Glutamatergic neuron (in vitro differentiated cells): ENCODE results near the gene CNTD1. TPM values are rescaled to one million over a fixed set of nuclear protein-coding genes. Genes with fewer than 3 reads are reported as not detected.

Experiments used
- DNase-seq: peaks from one replicate; pipeline ENCODE4 v3.0.0; 2022
- H3K27ac Mint-ChIP-seq: one replicate; pipeline ENCODE4 v1.8.0; 2020; ENCODE audit warnings: mild to moderate bottlenecking, mixed read lengths, inconsistent platforms; ENCODE audit not compliant: unreplicated experiment
- H3K27me3 Mint-ChIP-seq: one replicate; pipeline ENCODE4 v1.8.0; 2020; ENCODE audit warnings: mild to moderate bottlenecking, moderate library complexity, mixed read lengths, inconsistent platforms; ENCODE audit not compliant: unreplicated experiment
- H3K36me3 Mint-ChIP-seq: one replicate; pipeline ENCODE4 v1.8.0; 2020; ENCODE audit warnings: mild to moderate bottlenecking, mixed read lengths, inconsistent platforms; ENCODE audit not compliant: unreplicated experiment
- H3K4me1 Mint-ChIP-seq: one replicate; pipeline ENCODE4 v1.8.0; 2020; ENCODE audit warnings: mild to moderate bottlenecking, low read depth, mixed read lengths, inconsistent platforms; ENCODE audit not compliant: unreplicated experiment
- H3K4me3 Mint-ChIP-seq: one replicate; pipeline ENCODE4 v1.8.0; 2020; ENCODE audit warnings: mild to moderate bottlenecking, mixed read lengths, inconsistent platforms; ENCODE audit not compliant: unreplicated experiment
- H3K9me3 Mint-ChIP-seq: one replicate; pipeline ENCODE4 v1.8.0; 2020; ENCODE audit warnings: mild to moderate bottlenecking, moderate library complexity, mixed read lengths, inconsistent platforms; ENCODE audit not compliant: unreplicated experiment
- CTCF ChIP-seq: fragments of 200-600 bp; sonication (generic); IDR thresholded peaks from one replicate; pipeline ENCODE4 v1.5.0; 2021; ENCODE audit not compliant: partially characterized antibody, unreplicated experiment
- total RNA-seq: library from RNA; stranded (reverse); fragmentation: NEBNext Ultra II Directional; extraction: Animal tissue kit (Norgen Biotek cat#: 25700); gene quantifications from one replicate; pipeline ENCODE4 v1.2.1, GENCODE V29; 2021; ENCODE audit not compliant: unreplicated experiment

CNTD1 gene
- total RNA-seq, 1 donor from 2014 or later = not detected

DNA sequence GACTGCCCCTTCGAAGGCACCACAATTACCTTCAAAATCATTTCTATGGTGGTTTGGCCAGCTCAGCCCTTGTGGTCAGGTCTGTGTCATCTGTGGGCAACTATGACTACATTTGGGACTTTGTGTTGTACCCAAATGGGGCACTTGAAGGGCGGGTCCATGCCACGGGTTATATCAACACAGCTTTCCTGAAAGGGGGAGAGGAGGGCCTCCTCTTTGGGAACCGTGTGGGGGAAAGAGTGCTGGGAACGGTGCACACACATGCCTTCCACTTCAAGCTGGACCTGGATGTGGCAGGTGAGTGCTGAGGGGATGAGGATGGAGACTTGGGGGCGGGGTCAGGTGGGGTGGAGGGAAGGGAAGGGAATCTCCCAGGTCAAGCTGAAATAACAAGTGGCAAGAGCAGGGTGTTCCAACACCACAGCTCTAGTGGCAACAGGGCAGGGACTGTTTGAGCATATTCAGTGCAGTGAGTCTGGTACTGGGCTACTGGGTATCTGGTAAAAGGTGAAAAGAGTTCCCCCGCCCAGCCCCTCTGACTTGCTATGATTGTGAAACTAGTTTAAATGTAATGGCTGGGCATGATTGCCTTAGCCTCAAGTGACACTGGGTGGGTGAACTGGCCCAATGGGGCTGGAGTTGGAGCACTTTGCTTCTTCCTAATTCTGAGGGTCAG lies 47.4 kb downstream of the CNTD1 start:
- no peak overlapping the region for H3K4me3 Mint-ChIP-seq
- no peaks in the 10 kb centered on the region for H3K9me3 Mint-ChIP-seq
- no peaks in the 10 kb centered on the region for H3K4me1 Mint-ChIP-seq
- H3K27me3 Mint-ChIP-seq = peaks cover 2% of the 10 kb centered on the region
- no peak for TF ChIP-seq CTCF
- H3K27ac Mint-ChIP-seq = no peak overlapping the region
- H3K36me3 Mint-ChIP-seq = no peaks in the 10 kb centered on the region
- no peak for DNase-seq

DNA sequence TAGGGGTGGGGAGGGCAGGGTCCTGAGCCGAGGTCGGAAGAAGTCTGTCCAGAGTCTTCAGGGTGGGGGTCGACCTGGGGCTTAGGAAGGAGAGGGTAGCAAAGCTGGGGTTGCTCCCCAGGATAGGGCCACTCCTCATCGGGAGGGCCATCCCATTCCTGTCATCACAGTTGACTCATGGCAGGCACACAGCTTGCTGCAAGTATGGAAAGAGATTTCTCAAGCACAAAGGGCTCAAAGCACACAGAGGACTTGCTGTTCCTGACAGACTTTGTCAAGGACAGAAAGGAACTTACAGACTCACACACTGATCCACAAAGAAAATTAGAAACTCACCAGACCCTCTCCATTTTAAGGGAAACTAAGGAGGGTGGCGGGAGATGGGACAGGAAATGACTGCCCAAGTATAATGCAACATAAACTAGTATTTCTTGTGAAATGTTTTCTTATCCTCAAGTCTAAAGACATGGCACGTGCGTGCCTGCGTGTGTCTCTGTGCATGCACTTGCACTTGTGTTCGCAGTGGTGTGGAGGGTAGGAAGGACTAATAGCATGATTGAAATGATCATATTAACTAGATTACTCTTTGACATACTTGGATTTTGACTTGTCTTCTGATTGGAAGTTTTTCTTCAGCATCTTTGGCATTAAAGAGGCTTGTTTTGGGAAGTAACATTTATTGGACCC lies 48.1 kb downstream of the CNTD1 start:
- H3K27me3 Mint-ChIP-seq = peaks cover 2% of the 10 kb centered on the region

DNA sequence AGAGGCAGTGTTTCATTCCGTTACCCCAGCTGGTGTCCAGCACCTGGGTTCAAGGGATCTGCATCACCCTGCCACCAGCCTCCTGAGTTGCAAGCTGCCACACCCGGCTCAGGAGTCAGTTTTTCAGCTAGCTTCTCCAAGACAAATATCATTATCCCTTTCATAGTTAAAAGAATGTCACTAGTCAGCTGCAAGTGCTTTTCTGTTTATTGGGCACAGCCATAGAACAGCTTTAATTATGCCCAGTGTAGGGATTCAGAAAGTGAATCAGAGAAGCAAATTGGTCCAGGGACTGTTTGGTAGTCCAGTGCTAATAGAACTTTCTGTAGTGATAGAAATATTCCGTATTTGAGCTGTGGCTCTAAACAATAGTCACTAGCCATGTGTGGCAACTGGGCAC lies 49.4 kb downstream of the CNTD1 start:
- Mint-ChIP-seq H3K27ac (no peak overlapping the region), H3K9me3 (no peaks in the 10 kb centered on the region), H3K4me1 (no peaks in the 10 kb centered on the region), H3K4me3 (no peak overlapping the region), H3K27me3 (peaks cover 2% of the 10 kb centered on the region), H3K36me3 (no peaks in the 10 kb centered on the region)
- no peak for DNase-seq
- TF ChIP-seq CTCF = no peak

More for the DNA sequence above, 48.1 kb downstream of the CNTD1 start:
- Mint-ChIP-seq H3K4me1 (no peaks in the 10 kb centered on the region), H3K4me3 (no peak overlapping the region), H3K9me3 (no peaks in the 10 kb centered on the region), H3K36me3 (no peaks in the 10 kb centered on the region), H3K27ac (no peak overlapping the region)
- no peak for DNase-seq
- TF ChIP-seq CTCF = no peak

DNA sequence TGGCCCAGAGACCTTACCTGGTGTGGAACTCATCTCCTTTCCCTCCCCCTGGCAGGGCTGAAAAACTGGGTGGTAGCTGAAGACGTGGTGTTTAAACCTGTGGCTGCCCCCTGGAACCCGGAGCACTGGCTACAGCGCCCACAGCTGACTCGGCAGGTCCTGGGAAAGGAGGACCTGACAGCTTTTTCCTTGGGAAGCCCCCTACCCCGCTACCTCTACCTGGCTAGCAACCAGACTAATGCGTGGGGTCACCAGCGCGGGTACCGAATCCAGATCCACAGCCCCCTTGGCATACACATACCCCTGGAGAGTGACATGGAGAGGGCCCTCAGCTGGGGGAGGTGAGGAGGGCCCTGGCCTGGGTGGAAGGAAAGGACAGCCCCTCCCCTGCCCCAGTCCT lies 50.4 kb downstream of the CNTD1 start:
- TF ChIP-seq CTCF = no peak
- Mint-ChIP-seq H3K4me3 (no peak overlapping the region), H3K9me3 (no peaks in the 10 kb centered on the region), H3K27ac (no peak overlapping the region), H3K27me3 (peaks cover 2% of the 10 kb centered on the region), H3K4me1 (no peaks in the 10 kb centered on the region), H3K36me3 (no peaks in the 10 kb centered on the region)
- no peak for DNase-seq
